Activated CD4-positive, alpha-beta T cell treated with anti-CD3 and anti-CD28 coated beads for 48 hours (primary cell): ENCODE results near the gene TEAD3.

Source experiments
- DNase-seq: peaks from one replicate; pipeline ENCODE4 v3.0.0-alpha.2; 2020

TEAD3 gene

GRCh38 chr6:35512006-35512405 is 15.1 kb upstream of the TEAD3 start:
- no peak for DNase-seq

- no peak for DNase-seq
Measured at GRCh38 chr6:35511562-35511941, 14.7 kb upstream of the TEAD3 start.

GRCh38 chr6:35510916-35511561 is 14.2 kb upstream of the TEAD3 start:
- no peak for DNase-seq

- no peak for DNase-seq
Measured at GRCh38 chr6:35508542-35508941, 11.7 kb upstream of the TEAD3 start.

- no peak for DNase-seq
Measured at GRCh38 chr6:35508027-35508426, 11.1 kb upstream of the TEAD3 start.

- DNase-seq: no peak
Measured at GRCh38 chr6:35507221-35507620, 10.3 kb upstream of the TEAD3 start.

GRCh38 chr6:35506536-35506935 is 9.7 kb upstream of the TEAD3 start:
- DNase-seq: no peak

GRCh38 chr6:35505999-35506412 is 9.1 kb upstream of the TEAD3 start:
- DNase-seq: no peak

- no peak for DNase-seq
Measured at GRCh38 chr6:35503534-35503933, 6.7 kb upstream of the TEAD3 start.

- no peak for DNase-seq
Measured at GRCh38 chr6:35501784-35502183, 4.9 kb upstream of the TEAD3 start.

- DNase-seq: no peak
Measured at GRCh38 chr6:35500782-35501181, 3.9 kb upstream of the TEAD3 start.

GRCh38 chr6:35499372-35499771 is 2.5 kb upstream of the TEAD3 start:
- no peak for DNase-seq

- DNase-seq: no peak
Measured at GRCh38 chr6:35498422-35499067, 1.7 kb upstream of the TEAD3 start.

- DNase-seq: peak; percentile 67
Measured at GRCh38 chr6:35497571-35498421, 917 bp upstream of the TEAD3 start.

GRCh38 chr6:35496036-35496840 is 641 bp downstream of the TEAD3 start:
- no peak for DNase-seq

- no peak for DNase-seq
Measured at GRCh38 chr6:35495258-35496035, 1.4 kb downstream of the TEAD3 start.

GRCh38 chr6:35494161-35494563 is 2.7 kb downstream of the TEAD3 start:
- DNase-seq: no peak

- DNase-seq: no peak
Measured at GRCh38 chr6:35493307-35493983, 3.4 kb downstream of the TEAD3 start.

GRCh38 chr6:35492974-35493284 is 4.0 kb downstream of the TEAD3 start:
- DNase-seq: no peak

- DNase-seq: no peak
Measured at GRCh38 chr6:35492258-35492973, 4.5 kb downstream of the TEAD3 start.
